Glomerular visceral epithelial cell (primary cell): ENCODE measurements around the gene NFE2L3.
"Not testable (repeated sequence)": the region's sequence is repeated elsewhere in the genome, so short reads cannot be mapped to it uniquely, and the experiment has no call there.

ENCODE experiments used
- DNase-seq: peaks from one replicate; pipeline ENCODE4 v3.0.0-alpha.2; 2016; ENCODE audit errors: extremely low spot score

Gene NFE2L3

GRCh38 chr7:26147646-26148306, 4.2 kb upstream of the NFE2L3 start:
- DNase-seq = not testable (repeated sequence)

- not testable (repeated sequence) for DNase-seq
Measured at GRCh38 chr7:26148307-26148700, 3.7 kb upstream of the NFE2L3 start.

GRCh38 chr7:26149391-26149977, 2.5 kb upstream of the NFE2L3 start:
- no peak for DNase-seq

- no peak for DNase-seq
Measured at GRCh38 chr7:26151096-26151495, 902 bp upstream of the NFE2L3 start.

GRCh38 chr7:26151650-26151952, 397 bp upstream of the NFE2L3 start:
- DNase-seq = no peak

GRCh38 chr7:26152782-26153240, 813 bp downstream of the NFE2L3 start:
- not testable (repeated sequence) for DNase-seq

GRCh38 chr7:26153241-26153822, 1.3 kb downstream of the NFE2L3 start:
- DNase-seq = peak; percentile 17

GRCh38 chr7:26153823-26154783, 2.1 kb downstream of the NFE2L3 start:
- DNase-seq = peak; percentile 59

GRCh38 chr7:26155531-26156375, 3.8 kb downstream of the NFE2L3 start:
- peak; percentile 87 for DNase-seq

GRCh38 chr7:26156451-26157420, 4.7 kb downstream of the NFE2L3 start:
- peak; percentile 90 for DNase-seq

- no peak for DNase-seq
Measured at GRCh38 chr7:26157520-26158105, 5.6 kb downstream of the NFE2L3 start.

GRCh38 chr7:26159243-26159642, 7.2 kb downstream of the NFE2L3 start:
- peak; percentile 52 for DNase-seq

GRCh38 chr7:26160896-26161295, 8.9 kb downstream of the NFE2L3 start:
- no peak for DNase-seq

GRCh38 chr7:26162431-26162830, 10.4 kb downstream of the NFE2L3 start:
- DNase-seq = no peak

- not testable (repeated sequence) for DNase-seq
Measured at GRCh38 chr7:26163804-26164203, 11.8 kb downstream of the NFE2L3 start.

- no peak for DNase-seq
Measured at GRCh38 chr7:26165950-26166683, 14.1 kb downstream of the NFE2L3 start.

- no peak for DNase-seq
Measured at GRCh38 chr7:26166684-26167266, 14.8 kb downstream of the NFE2L3 start.

- DNase-seq = no peak
Measured at GRCh38 chr7:26167303-26167934, 15.4 kb downstream of the NFE2L3 start.
